Endodermal cell (in vitro differentiated cells): ENCODE results near the gene PRKAG2. TPM values are rescaled to one million over a fixed set of nuclear protein-coding genes. Genes with fewer than 3 reads are reported as not detected.

ENCODE experiments used
- DNase-seq: peaks from one replicate; pipeline ENCODE4 v3.0.0-alpha.2; 2017
- H3K27ac ChIP-seq: 2 replicates; pipeline ENCODE4 v1.5.1; 2013; ENCODE audit warnings: mild to moderate bottlenecking, low read depth, low read length, moderate library complexity
- H3K27me3 ChIP-seq: 2 replicates; pipeline ENCODE4 v1.6.1; 2013; ENCODE audit warnings: mild to moderate bottlenecking, low read length, moderate library complexity; ENCODE audit not compliant: insufficient read depth, control insufficient read depth, poor library complexity, severe bottlenecking
- H3K36me3 ChIP-seq: 2 replicates; pipeline ENCODE4 v1.7.0; 2013; ENCODE audit warnings: mild to moderate bottlenecking, low read length, moderate library complexity; ENCODE audit not compliant: control insufficient read depth, insufficient read depth
- H3K4me1 ChIP-seq: one replicate; pipeline ENCODE4 v1.7.0; 2013; ENCODE audit warnings: low read length; ENCODE audit not compliant: control insufficient read depth, insufficient read depth
- H3K4me3 ChIP-seq: 2 replicates; pipeline ENCODE4 v1.5.1; 2013; ENCODE audit warnings: mild to moderate bottlenecking, low read length, moderate library complexity
- H3K9ac ChIP-seq: 2 replicates; pipeline ENCODE4 v1.6.1; 2013; ENCODE audit warnings: mild to moderate bottlenecking, low read length, moderate library complexity; ENCODE audit not compliant: poor library complexity, severe bottlenecking; ENCODE audit errors: extremely low read depth
- H3K9me3 ChIP-seq: 2 replicates; pipeline ENCODE4 v1.6.1; 2013; ENCODE audit warnings: mild to moderate bottlenecking, low read length, moderate library complexity; ENCODE audit not compliant: control insufficient read depth
- H3K27ac Mint-ChIP-seq: 2 replicates; pipeline ENCODE4 v1.8.0; 2020; ENCODE audit warnings: mixed read lengths
- H3K27me3 Mint-ChIP-seq: 2 replicates; pipeline ENCODE4 v1.8.0; 2021; ENCODE audit warnings: mild to moderate bottlenecking, mixed read lengths; ENCODE audit not compliant: insufficient read depth
- H3K36me3 Mint-ChIP-seq: 2 replicates; pipeline ENCODE4 v1.8.0; 2020; ENCODE audit warnings: low read depth, mixed read lengths
- H3K4me1 Mint-ChIP-seq: 2 replicates; pipeline ENCODE4 v1.8.0; 2020; ENCODE audit warnings: mixed read lengths
- H3K4me3 Mint-ChIP-seq: 2 replicates; pipeline ENCODE4 v1.8.0; 2020; ENCODE audit warnings: mild to moderate bottlenecking, moderate library complexity, mixed read lengths
- H3K9me3 Mint-ChIP-seq: 2 replicates; pipeline ENCODE4 v1.8.0; 2020; ENCODE audit warnings: mild to moderate bottlenecking, mixed read lengths
- CTCF ChIP-seq: fragments of 200-600 bp; sonication (generic); conservative IDR thresholded peaks from 2 replicates; pipeline ENCODE4 v1.5.0; 2021; ENCODE audit warnings: antibody characterized with exemption, mild to moderate bottlenecking
- WGBS, 2 experiments: methylation state at CpG; one replicate each; pipeline versions ENCODE4 v1.1.5 to v1.1.7; 2013; ENCODE audit warnings: missing lambda C conversion rate in 2 of 2, mixed read lengths in 1 of 2; ENCODE audit not compliant: insufficient coverage in 1 of 2, insufficient read length in 1 of 2; 5-methylcytosine and 5-hydroxymethylcytosine counted together
- total RNA-seq, 2 donors: library from RNA; stranded (reverse); fragmentation: NEBNext Ultra II Directional in 1 of 2; extraction: Animal tissue kit (Norgen Biotek cat#: 25700) in 1 of 2; gene quantifications; 2 replicates in 1 of 2; 3 replicates in 1 of 2; pipeline ENCODE4 v1.2.1, GENCODE V29; 2021

Gene PRKAG2
- total RNA-seq, 2 donors from 2014 or later = 17.2 to 20.7 TPM

- Mint-ChIP-seq H3K4me3 (no peak overlapping the region), H3K4me1 (peaks cover 35% of the 10 kb centered on the region), H3K27me3 (peaks cover 9% of the 10 kb centered on the region), H3K36me3 (no peaks in the 10 kb centered on the region), H3K9me3 (no peaks in the 10 kb centered on the region), H3K27ac (no peak overlapping the region)
- H3K4me1 ChIP-seq = peaks cover 18% of the 10 kb centered on the region
- TF ChIP-seq CTCF = no peak
- WGBS, 2 experiments = 94 to 95% methylated on average over 2 to 4 of the region's 4 CpGs
- no peaks in the 10 kb centered on the region for H3K9me3 ChIP-seq
- no peak overlapping the region for H3K4me3 ChIP-seq
- no peak overlapping the region for H3K27ac ChIP-seq
- H3K36me3 ChIP-seq = no peaks in the 10 kb centered on the region
- peaks cover 33% of the 10 kb centered on the region for H3K27me3 ChIP-seq
- no peak overlapping the region for H3K9ac ChIP-seq
- DNase-seq = no peak
These were observed 59.6 kb downstream of the PRKAG2 start for GRCh38 chr7:151817315-151817690.

- peaks cover 33% of the 10 kb centered on the region for H3K27me3 ChIP-seq
- H3K4me3 ChIP-seq = no peak overlapping the region
- H3K9me3 ChIP-seq = no peaks in the 10 kb centered on the region
- Mint-ChIP-seq H3K4me1 (peaks cover 35% of the 10 kb centered on the region), H3K27me3 (peaks cover 9% of the 10 kb centered on the region), H3K9me3 (no peaks in the 10 kb centered on the region), H3K27ac (no peak overlapping the region), H3K4me3 (no peak overlapping the region), H3K36me3 (no peaks in the 10 kb centered on the region)
- no peak for TF ChIP-seq CTCF
- no peak overlapping the region for H3K27ac ChIP-seq
- H3K4me1 ChIP-seq = peaks cover 18% of the 10 kb centered on the region
- no peak overlapping the region for H3K9ac ChIP-seq
- H3K36me3 ChIP-seq = no peaks in the 10 kb centered on the region
- WGBS, 2 experiments = 93 to 95% methylated on average over 19 to 20 of the region's 20 CpGs
- DNase-seq = no peak
These were observed 60.2 kb downstream of the PRKAG2 start for GRCh38 chr7:151816562-151817314.

- Histone ChIP-seq H3K27ac (no peak overlapping the region), H3K36me3 (no peaks in the 10 kb centered on the region), H3K4me1 (peaks cover 18% of the 10 kb centered on the region), H3K27me3 (peaks cover 33% of the 10 kb centered on the region), H3K4me3 (no peak overlapping the region), H3K9me3 (no peaks in the 10 kb centered on the region), H3K9ac (no peak overlapping the region)
- peaks cover 35% of the 10 kb centered on the region for H3K4me1 Mint-ChIP-seq
- WGBS, 2 experiments = 81 to 88% methylated on average over 4 to 5 of the region's 5 CpGs
- no peaks in the 10 kb centered on the region for H3K9me3 Mint-ChIP-seq
- H3K27me3 Mint-ChIP-seq = peaks cover 6% of the 10 kb centered on the region
- no peak for TF ChIP-seq CTCF
- no peak overlapping the region for H3K27ac Mint-ChIP-seq
- H3K36me3 Mint-ChIP-seq = no peaks in the 10 kb centered on the region
- no peak overlapping the region for H3K4me3 Mint-ChIP-seq
- no peak for DNase-seq
These were observed 61.5 kb downstream of the PRKAG2 start for GRCh38 chr7:151815419-151815818.
